A673 (cell line): ENCODE data around the gene JAG2. TPM values are rescaled to one million over a fixed set of nuclear protein-coding genes. Genes with fewer than 3 reads are reported as not detected.

Source experiments
- BruUV-seq: library from RNA; stranded (reverse); fragments of 400-500 nt; replicated peaks from 2 replicates; lab custom pipeline; 2021; lab: Mats Ljungman, UMichigan
- CTCF ChIA-PET: fragments of 300-600 bp; sonication (Branson Sonifier 250); formaldehyde crosslinking; loops from one replicate; lab custom pipeline; 2022; ENCODE audit warnings: antibody characterized with exemption; lab: Charles Lee
- POLR2A ChIA-PET: fragments of 300-600 bp; sonication (Branson Sonifier 250); formaldehyde crosslinking; loops from one replicate; lab custom pipeline; 2022; ENCODE audit warnings: antibody characterized with exemption; ENCODE audit not compliant: low non-redundant PET; lab: Charles Lee
- DNase-seq: peaks from one replicate; pipeline ENCODE4 v3.0.0-alpha.2; 2015; ENCODE audit warnings: low spot score
- H3K27ac ChIP-seq: fragments of 200-600 bp; sonication (generic); 2 replicates; pipeline ENCODE4 v1.5.1; 2016; ENCODE audit warnings: mixed run types, low read depth, mild to moderate bottlenecking, mixed read lengths, antibody characterized with exemption, low read length; ENCODE audit not compliant: poor library complexity, severe bottlenecking
- H3K27me3 ChIP-seq: fragments of 200-600 bp; sonication (generic); replicated peaks from 2 replicates; pipeline ENCODE4 v1.6.1; 2017; ENCODE audit warnings: mixed run types, low read depth, mild to moderate bottlenecking, mixed read lengths, antibody characterized with exemption, low read length; ENCODE audit not compliant: insufficient read depth, poor library complexity
- H3K36me3 ChIP-seq: fragments of 200-600 bp; sonication (generic); 2 replicates; pipeline ENCODE4 v1.6.1; 2016; ENCODE audit warnings: mixed run types, mild to moderate bottlenecking, mixed read lengths, antibody characterized with exemption, low read length; ENCODE audit not compliant: insufficient read depth, poor library complexity, severe bottlenecking
- H3K4me1 ChIP-seq: fragments of 200-600 bp; sonication (generic); 2 replicates; pipeline ENCODE4 v1.6.1; 2017; ENCODE audit warnings: mixed run types, mild to moderate bottlenecking, mixed read lengths, antibody characterized with exemption, low read length; ENCODE audit not compliant: insufficient read depth, poor library complexity, severe bottlenecking
- H3K4me3 ChIP-seq: fragments of 200-600 bp; sonication (generic); 2 replicates; pipeline ENCODE4 v1.5.1; 2016; ENCODE audit warnings: low read depth, mixed run types, mild to moderate bottlenecking, mixed read lengths, low read length; ENCODE audit not compliant: poor library complexity, severe bottlenecking
- H3K9me3 ChIP-seq: fragments of 200-600 bp; sonication (generic); 2 replicates; pipeline ENCODE4 v1.6.1; 2016; ENCODE audit warnings: mixed run types, low read depth, mild to moderate bottlenecking, mixed read lengths, antibody characterized with exemption, low read length; ENCODE audit not compliant: poor library complexity, severe bottlenecking
- EZH2 ChIP-seq: fragments of 200-600 bp; sonication (generic); IDR thresholded peaks from 2 replicates; pipeline ENCODE4 v1.6.1; 2017; ENCODE audit warnings: borderline replicate concordance, low read depth, mild to moderate bottlenecking, mixed read lengths, antibody characterized with exemption, low read length; ENCODE audit not compliant: poor library complexity, severe bottlenecking
- intact Hi-C: fragments of 100-400 bp; cut with micrococcal nuclease; formaldehyde crosslinking; loops from one replicate; pipeline ENCODE4 v1.10.0; 2022; ENCODE audit not compliant: unreplicated experiment
- total RNA-seq: library from RNA; stranded (reverse); gene quantifications from 2 replicates; pipeline ENCODE4 v1.2.3, GENCODE V29; 2021
- TF ChIP-seq, protein P1 (sequence below): fragments of 300-800, 200-600 bp; sonication (generic); conservative IDR thresholded peaks from 2 replicates; pipeline ENCODE4 v1.5.1; 2017; ENCODE audit warnings: low read depth, mild to moderate bottlenecking, antibody characterized with exemption, low read length, moderate library complexity, mixed read lengths

Gene JAG2
- total RNA-seq, 1 experiment from 2014 or later: 14.3 TPM

DNA sequence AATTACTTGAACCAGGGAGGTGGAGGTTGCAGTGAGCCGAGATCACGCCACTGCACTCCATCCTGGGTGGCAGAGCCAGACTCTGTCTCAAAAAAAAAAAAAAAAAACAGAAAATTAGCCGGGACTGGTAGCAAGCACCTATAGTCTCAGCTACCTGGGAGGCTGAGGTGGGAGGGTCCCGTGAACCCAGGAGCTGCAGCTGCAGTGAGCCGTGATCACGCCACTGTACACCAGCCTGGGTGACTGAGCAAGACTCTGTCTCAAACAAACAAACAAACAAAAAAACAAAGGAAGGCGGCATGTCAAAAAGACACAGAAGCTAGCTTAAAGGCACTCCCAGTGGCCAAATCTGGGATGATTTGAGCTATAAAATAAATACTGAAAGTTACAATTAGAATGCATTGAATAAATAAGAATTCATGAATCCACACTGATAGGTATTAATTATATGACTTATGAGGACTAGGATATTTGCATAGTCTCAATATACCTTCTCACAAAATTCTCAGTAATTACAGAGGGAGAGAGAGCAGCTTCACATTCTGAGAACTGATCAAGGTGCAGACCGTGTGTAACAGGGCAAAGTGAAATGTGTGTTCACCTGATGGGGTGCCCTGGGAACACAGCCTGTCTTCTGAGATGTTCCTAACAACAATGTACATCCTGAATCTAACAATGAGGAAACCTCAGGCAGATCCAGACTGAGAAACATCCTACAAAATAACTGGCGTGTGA is 60.6 kb downstream of the JAG2 start:
- Histone ChIP-seq H3K4me1 (no peaks in the 10 kb centered on the region), H3K27ac (no peak overlapping the region), H3K4me3 (no peak overlapping the region), H3K27me3 (peaks cover 26% of the 10 kb centered on the region), H3K36me3 (no peaks in the 10 kb centered on the region), H3K9me3 (no peaks in the 10 kb centered on the region)
- BruUV-seq: no TSS peak
- ChIA-PET CTCF (interaction anchor here (0.7 kb wide), 1 partner anchor 62 kb away, joined by 4 read pairs; no protein-coding TSS in a partner anchor), POLR2A (no interaction called here)
- TF ChIP-seq EZH2: no peak
- TF ChIP-seq, protein P1, sequence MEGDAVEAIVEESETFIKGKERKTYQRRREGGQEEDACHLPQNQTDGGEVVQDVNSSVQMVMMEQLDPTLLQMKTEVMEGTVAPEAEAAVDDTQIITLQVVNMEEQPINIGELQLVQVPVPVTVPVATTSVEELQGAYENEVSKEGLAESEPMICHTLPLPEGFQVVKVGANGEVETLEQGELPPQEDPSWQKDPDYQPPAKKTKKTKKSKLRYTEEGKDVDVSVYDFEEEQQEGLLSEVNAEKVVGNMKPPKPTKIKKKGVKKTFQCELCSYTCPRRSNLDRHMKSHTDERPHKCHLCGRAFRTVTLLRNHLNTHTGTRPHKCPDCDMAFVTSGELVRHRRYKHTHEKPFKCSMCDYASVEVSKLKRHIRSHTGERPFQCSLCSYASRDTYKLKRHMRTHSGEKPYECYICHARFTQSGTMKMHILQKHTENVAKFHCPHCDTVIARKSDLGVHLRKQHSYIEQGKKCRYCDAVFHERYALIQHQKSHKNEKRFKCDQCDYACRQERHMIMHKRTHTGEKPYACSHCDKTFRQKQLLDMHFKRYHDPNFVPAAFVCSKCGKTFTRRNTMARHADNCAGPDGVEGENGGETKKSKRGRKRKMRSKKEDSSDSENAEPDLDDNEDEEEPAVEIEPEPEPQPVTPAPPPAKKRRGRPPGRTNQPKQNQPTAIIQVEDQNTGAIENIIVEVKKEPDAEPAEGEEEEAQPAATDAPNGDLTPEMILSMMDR: no peak
- no peak for DNase-seq
- intact Hi-C loops: no loop called here

DNA sequence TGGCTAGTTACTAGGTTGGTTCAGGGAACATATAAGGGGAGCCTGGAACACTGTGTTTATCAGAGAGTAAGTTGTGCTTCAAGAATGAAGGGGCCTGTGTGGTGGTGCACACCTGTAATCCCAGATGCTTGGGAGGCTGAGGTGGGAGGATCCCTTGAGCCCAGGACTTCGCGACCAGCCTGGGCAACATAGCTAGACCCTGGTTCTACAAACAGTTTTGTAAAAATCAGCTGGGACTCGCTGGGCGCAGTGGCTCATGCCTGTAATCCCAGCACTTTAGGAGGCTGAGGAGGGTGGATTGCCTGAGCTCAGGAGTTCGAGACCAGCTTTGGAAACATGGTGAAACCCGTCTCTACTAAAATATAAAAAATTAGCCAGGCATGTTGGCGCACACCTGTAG is 61.2 kb downstream of the JAG2 start:
- no peaks in the 10 kb centered on the region for H3K4me1 ChIP-seq
- CTCF ChIA-PET: interaction anchor here (0.7 kb wide), 1 partner anchor 62 kb away, joined by 4 read pairs; no protein-coding TSS in a partner anchor
- TF ChIP-seq EZH2: no peak
- no peak overlapping the region for H3K4me3 ChIP-seq
- H3K9me3 ChIP-seq: no peaks in the 10 kb centered on the region
- H3K36me3 ChIP-seq: no peaks in the 10 kb centered on the region
- no peak for DNase-seq
- POLR2A ChIA-PET: no interaction called here
- peaks cover 26% of the 10 kb centered on the region for H3K27me3 ChIP-seq
- BruUV-seq: no TSS peak
- H3K27ac ChIP-seq: no peak overlapping the region
- intact Hi-C loops: no loop called here

DNA sequence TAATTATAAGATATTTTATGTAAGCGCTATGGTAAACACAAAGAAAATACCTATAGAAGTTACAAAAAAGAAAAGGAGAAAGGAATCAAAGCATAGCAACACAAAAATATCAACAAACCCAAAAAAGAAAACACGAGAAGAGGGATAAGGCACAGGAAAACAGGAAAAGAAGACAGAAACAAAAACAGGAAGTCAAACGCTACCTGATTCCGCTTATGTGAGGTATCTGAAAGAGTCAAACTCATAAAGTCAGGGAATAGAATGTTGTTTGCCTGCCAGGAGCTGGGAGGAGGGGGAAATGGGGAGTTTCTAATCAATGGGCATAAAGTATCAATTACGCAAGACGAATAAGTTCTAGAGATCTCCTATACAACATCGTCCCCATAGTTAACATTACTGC is 63.4 kb downstream of the JAG2 start:
- Histone ChIP-seq H3K36me3 (no peaks in the 10 kb centered on the region), H3K27me3 (peaks cover 26% of the 10 kb centered on the region), H3K4me3 (no peak overlapping the region), H3K4me1 (no peaks in the 10 kb centered on the region), H3K9me3 (no peaks in the 10 kb centered on the region), H3K27ac (no peak overlapping the region)
- no peak for DNase-seq
- POLR2A ChIA-PET: no interaction called here
- TF ChIP-seq, protein P1: no peak
- no peak for TF ChIP-seq EZH2
- BruUV-seq: no TSS peak
- intact Hi-C loops: no loop called here
- CTCF ChIA-PET: no interaction called here

GRCh38 chr14:105102893-105103292 is 65.7 kb downstream of the JAG2 start:
- ChIA-PET POLR2A (no interaction called here), CTCF (interaction anchor here (1.4 kb wide), 1 partner anchor 13 kb away, joined by 3 read pairs; no protein-coding TSS in a partner anchor)
- DNase-seq: no peak
- TF ChIP-seq EZH2: no peak
- TF ChIP-seq, protein P1: no peak
- Histone ChIP-seq H3K4me3 (no peak overlapping the region), H3K9me3 (no peaks in the 10 kb centered on the region), H3K36me3 (no peaks in the 10 kb centered on the region), H3K4me1 (no peaks in the 10 kb centered on the region), H3K27ac (no peak overlapping the region), H3K27me3 (peaks cover 26% of the 10 kb centered on the region)
- no TSS peak for BruUV-seq
- intact Hi-C loops: no loop called here
